Measurements from ENCODE around the gene TSEN2.
"Not testable (repeated sequence)": the region's sequence is repeated elsewhere in the genome, so short reads cannot be mapped to it uniquely, and the experiment has no call there.

Gene TSEN2

GRCh38 chr3:12447075-12447474, 37.2 kb upstream of the TSEN2 start:
- Mint-ChIP-seq H3K4me3 (no peak overlapping the region), H3K27ac (no peak overlapping the region), H3K4me1 (no peaks in the 10 kb centered on the region), H3K36me3 (no peaks in the 10 kb centered on the region), H3K9me3 (peaks cover 3% of the 10 kb centered on the region), H3K27me3 (peaks cover 36% of the 10 kb centered on the region)
- no peak for ATAC-seq

GRCh38 chr3:12448404-12449202, 35.7 kb upstream of the TSEN2 start:
- not testable (repeated sequence) for H3K36me3 Mint-ChIP-seq, H3K4me1 Mint-ChIP-seq

GRCh38 chr3:12449889-12450682, 34.2 kb upstream of the TSEN2 start:
- H3K36me3 Mint-ChIP-seq, result no peaks in the 10 kb centered on the region
- peaks cover 14% of the 10 kb centered on the region for H3K27me3 Mint-ChIP-seq
- H3K4me3 Mint-ChIP-seq, result no peak overlapping the region
- no peak for ATAC-seq
- H3K4me1 Mint-ChIP-seq, result no peaks in the 10 kb centered on the region
- no peak overlapping the region for H3K27ac Mint-ChIP-seq
- peaks cover 3% of the 10 kb centered on the region for H3K9me3 Mint-ChIP-seq

More at GRCh38 chr3:12448404-12449202, 35.7 kb upstream of the TSEN2 start:
- not testable (repeated sequence) for ATAC-seq, H3K27ac Mint-ChIP-seq, H3K9me3 Mint-ChIP-seq, H3K4me3 Mint-ChIP-seq
- H3K27me3 Mint-ChIP-seq, result peaks cover 24% of the 10 kb centered on the region

GRCh38 chr3:12451481-12451880, 32.8 kb upstream of the TSEN2 start:
- ATAC-seq, result no peak
- no peaks in the 10 kb centered on the region for H3K27me3 Mint-ChIP-seq
- no peaks in the 10 kb centered on the region for H3K36me3 Mint-ChIP-seq
- no peak overlapping the region for H3K27ac Mint-ChIP-seq
- H3K4me1 Mint-ChIP-seq, result no peaks in the 10 kb centered on the region
- peaks cover 3% of the 10 kb centered on the region for H3K9me3 Mint-ChIP-seq
- no peak overlapping the region for H3K4me3 Mint-ChIP-seq

- peaks cover 3% of the 10 kb centered on the region for H3K9me3 Mint-ChIP-seq
- H3K4me1 Mint-ChIP-seq, result no peaks in the 10 kb centered on the region
- H3K4me3 Mint-ChIP-seq, result no peak overlapping the region
- ATAC-seq, result no peak
- no peak overlapping the region for H3K27ac Mint-ChIP-seq
- no peaks in the 10 kb centered on the region for H3K27me3 Mint-ChIP-seq
- H3K36me3 Mint-ChIP-seq, result no peaks in the 10 kb centered on the region
These were observed 32.3 kb upstream of the TSEN2 start for GRCh38 chr3:12451960-12452359.

GRCh38 chr3:12452361-12453330, 31.6 kb upstream of the TSEN2 start:
- H3K4me1 Mint-ChIP-seq, result no peaks in the 10 kb centered on the region
- no peaks in the 10 kb centered on the region for H3K36me3 Mint-ChIP-seq
- H3K9me3 Mint-ChIP-seq, result peaks cover 3% of the 10 kb centered on the region
- H3K27ac Mint-ChIP-seq, result no peak overlapping the region
- no peak for ATAC-seq
- H3K4me3 Mint-ChIP-seq, result no peak overlapping the region
- no peaks in the 10 kb centered on the region for H3K27me3 Mint-ChIP-seq

- H3K4me3 Mint-ChIP-seq, result no peak overlapping the region
- H3K4me1 Mint-ChIP-seq, result no peaks in the 10 kb centered on the region
- H3K9me3 Mint-ChIP-seq, result no peaks in the 10 kb centered on the region
- H3K36me3 Mint-ChIP-seq, result no peaks in the 10 kb centered on the region
- no peaks in the 10 kb centered on the region for H3K27me3 Mint-ChIP-seq
- no peak for ATAC-seq
- no peak overlapping the region for H3K27ac Mint-ChIP-seq
These were observed 30.0 kb upstream of the TSEN2 start for GRCh38 chr3:12454076-12454815.

- ATAC-seq, result no peak
- H3K27ac Mint-ChIP-seq, result no peak overlapping the region
These were observed 29.5 kb upstream of the TSEN2 start for GRCh38 chr3:12454816-12455121.

GRCh38 chr3:12455740-12456139, 28.5 kb upstream of the TSEN2 start:
- Mint-ChIP-seq H3K27ac (no peak overlapping the region), H3K9me3 (no peaks in the 10 kb centered on the region), H3K27me3 (no peaks in the 10 kb centered on the region), H3K4me3 (no peak overlapping the region), H3K4me1 (no peaks in the 10 kb centered on the region), H3K36me3 (no peaks in the 10 kb centered on the region)
- ATAC-seq, result peak; percentile 35

More at GRCh38 chr3:12454816-12455121, 29.5 kb upstream of the TSEN2 start:
- Mint-ChIP-seq H3K4me3 (no peak overlapping the region), H3K36me3 (no peaks in the 10 kb centered on the region), H3K4me1 (no peaks in the 10 kb centered on the region), H3K9me3 (no peaks in the 10 kb centered on the region), H3K27me3 (no peaks in the 10 kb centered on the region)

GRCh38 chr3:12456441-12456840, 27.8 kb upstream of the TSEN2 start:
- Mint-ChIP-seq H3K27me3 (no peaks in the 10 kb centered on the region), H3K4me3 (no peak overlapping the region), H3K4me1 (no peaks in the 10 kb centered on the region), H3K27ac (no peak overlapping the region), H3K36me3 (no peaks in the 10 kb centered on the region), H3K9me3 (no peaks in the 10 kb centered on the region)
- no peak for ATAC-seq

GRCh38 chr3:12457380-12457779, 26.9 kb upstream of the TSEN2 start:
- H3K36me3 Mint-ChIP-seq, H3K27ac Mint-ChIP-seq, H3K4me1 Mint-ChIP-seq, H3K27me3 Mint-ChIP-seq, ATAC-seq, H3K9me3 Mint-ChIP-seq, H3K4me3 Mint-ChIP-seq: not testable (repeated sequence)

- no peak for ATAC-seq
- H3K27ac Mint-ChIP-seq, result no peak overlapping the region
- H3K9me3 Mint-ChIP-seq, result no peaks in the 10 kb centered on the region
- no peak overlapping the region for H3K4me3 Mint-ChIP-seq
- H3K27me3 Mint-ChIP-seq, result no peaks in the 10 kb centered on the region
- H3K4me1 Mint-ChIP-seq, result peaks cover 4% of the 10 kb centered on the region
- H3K36me3 Mint-ChIP-seq, result no peaks in the 10 kb centered on the region
These were observed 25.4 kb upstream of the TSEN2 start for GRCh38 chr3:12458901-12459300.

- Mint-ChIP-seq H3K36me3 (no peaks in the 10 kb centered on the region), H3K27me3 (no peaks in the 10 kb centered on the region), H3K9me3 (no peaks in the 10 kb centered on the region), H3K27ac (no peak overlapping the region), H3K4me3 (no peak overlapping the region), H3K4me1 (peaks cover 4% of the 10 kb centered on the region)
- no peak for ATAC-seq
These were observed 24.2 kb upstream of the TSEN2 start for GRCh38 chr3:12460127-12460526.

- H3K27ac Mint-ChIP-seq, result no peak overlapping the region
- H3K4me1 Mint-ChIP-seq, result peaks cover 4% of the 10 kb centered on the region
- H3K36me3 Mint-ChIP-seq, result no peaks in the 10 kb centered on the region
- no peak for ATAC-seq
- H3K4me3 Mint-ChIP-seq, result no peak overlapping the region
- no peaks in the 10 kb centered on the region for H3K9me3 Mint-ChIP-seq
- H3K27me3 Mint-ChIP-seq, result no peaks in the 10 kb centered on the region
These were observed 23.1 kb upstream of the TSEN2 start for GRCh38 chr3:12461097-12461649.

Measured in stimulated activated memory B cell treated with anti-CD40 and anti-IgM and Interleukin-4, amounts not matched to agents 10 μg/mL and 1 μg/mL and 100 μg/mL, for 72 hours (primary cell).